NCI-H1048 (cell line): ENCODE data around the gene ATP5MK.
"Not testable (repeated sequence)": the region's sequence is repeated elsewhere in the genome, so short reads cannot be mapped to it uniquely, and the experiment has no call there.

Experiments used
- DNase-seq: peaks from one replicate; lab custom pipeline; 2025; lab: John Stamatoyannopoulos, UW

ATP5MK gene

DNA sequence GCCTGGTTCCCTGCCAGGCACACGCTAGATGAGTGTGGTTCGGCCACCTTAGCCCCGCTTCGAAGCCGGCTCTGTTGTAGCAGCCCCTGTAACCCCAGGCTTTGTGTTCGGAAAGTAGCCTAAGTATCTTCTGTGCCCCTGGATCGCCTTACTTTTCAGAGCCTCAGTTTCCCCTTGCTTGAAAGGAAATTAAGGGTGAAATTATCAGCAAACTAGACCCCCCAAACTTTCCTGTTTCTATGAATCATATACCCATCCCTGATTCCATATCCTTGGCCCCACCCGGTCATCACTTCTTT, 463 bp upstream of the ATP5MK start:
- DNase-seq: no peak

DNA sequence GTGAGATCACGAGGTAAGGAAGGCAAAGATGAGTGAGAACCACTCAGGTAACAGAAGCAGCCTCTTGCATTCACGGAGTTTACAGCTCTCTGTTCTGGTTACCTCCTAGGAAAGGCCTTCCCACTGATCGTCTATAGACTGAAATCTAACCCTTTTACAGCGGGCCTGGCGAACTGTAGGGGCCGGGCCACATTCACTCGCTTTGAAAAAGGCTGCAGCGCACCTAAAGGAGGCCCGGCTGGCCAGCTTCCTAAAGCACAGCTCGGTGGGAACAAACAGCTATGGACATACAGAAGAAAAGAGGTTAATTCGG, 565 bp downstream of the ATP5MK start:
- DNase-seq: no peak

DNA sequence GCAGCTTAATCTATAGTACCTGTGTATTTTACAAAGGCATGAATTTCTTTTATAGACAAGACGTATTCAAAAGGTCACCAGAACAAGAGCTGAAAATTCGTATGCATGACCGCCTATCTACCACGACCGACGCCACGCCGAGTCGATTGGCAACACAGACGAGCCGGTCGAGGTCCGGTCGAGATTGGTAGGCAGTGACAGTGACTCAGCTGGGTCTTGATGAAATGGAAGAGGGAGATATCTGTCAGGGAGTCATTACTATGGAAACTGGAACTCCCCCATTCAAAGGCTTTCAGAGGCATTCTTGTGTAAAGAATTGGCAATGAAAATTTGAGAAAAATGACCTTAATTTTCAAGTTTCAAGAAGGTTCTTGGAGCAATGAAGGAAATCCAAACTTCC, 2.1 kb downstream of the ATP5MK start:
- DNase-seq: no peak

DNA sequence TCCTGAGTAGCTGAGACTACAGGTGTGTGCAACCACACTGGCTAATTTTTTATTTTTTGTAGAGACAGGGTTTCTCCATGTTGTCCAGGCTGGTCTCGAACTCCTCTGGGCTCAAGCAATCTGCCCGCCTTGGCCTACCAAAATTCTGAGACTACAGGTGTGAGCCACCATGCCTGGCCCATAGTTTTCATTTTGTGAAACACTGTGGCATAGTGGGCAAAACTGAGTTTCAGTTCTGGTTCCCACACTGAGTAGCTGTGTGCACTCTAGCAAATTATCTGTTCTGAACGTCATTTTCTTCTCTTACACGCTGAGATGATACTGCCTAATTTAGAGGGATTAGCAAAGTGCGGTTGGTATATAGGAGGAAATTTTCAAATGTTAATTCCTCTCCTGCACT, 13.5 kb downstream of the ATP5MK start:
- DNase-seq: no peak

DNA sequence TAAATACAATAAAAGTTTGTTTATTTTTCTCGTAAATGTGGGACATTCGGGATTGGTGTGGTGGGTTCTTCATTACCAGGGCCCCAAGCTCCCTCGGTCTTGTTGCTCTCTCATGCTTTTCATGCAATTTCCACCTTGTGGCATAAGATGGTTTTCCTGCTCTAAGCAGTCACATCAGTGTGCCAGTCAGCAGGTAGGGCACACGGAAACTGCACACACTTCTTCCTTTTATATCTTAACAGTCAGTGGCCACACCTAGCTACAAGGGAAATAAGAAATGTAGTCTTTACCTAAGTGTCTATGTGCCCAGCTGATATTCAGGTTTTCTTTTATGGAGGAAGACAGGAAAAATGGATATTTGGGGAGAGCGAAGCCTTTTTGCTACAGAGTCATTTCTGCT, 22.0 kb downstream of the ATP5MK start:
- DNase-seq: no peak

DNA sequence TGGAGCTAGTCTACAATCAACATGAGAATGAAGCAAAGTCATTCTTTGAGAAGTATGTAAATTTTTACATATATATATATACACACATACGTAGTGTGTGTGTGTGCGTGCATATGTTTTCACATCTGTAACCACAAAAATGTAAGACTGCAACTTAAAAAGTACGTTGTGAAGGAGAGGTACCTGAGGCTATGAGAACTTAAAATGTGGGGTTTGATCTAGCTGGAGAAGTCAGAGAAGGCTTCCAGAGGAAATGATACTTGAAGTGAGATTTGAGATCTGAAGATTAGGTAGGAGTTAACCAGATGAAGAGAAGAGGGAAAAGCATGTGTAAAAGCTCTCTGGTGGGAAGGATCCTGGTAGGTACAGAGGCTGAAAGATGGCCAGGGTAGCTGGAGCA, 22.7 kb downstream of the ATP5MK start:
- no peak for DNase-seq

DNA sequence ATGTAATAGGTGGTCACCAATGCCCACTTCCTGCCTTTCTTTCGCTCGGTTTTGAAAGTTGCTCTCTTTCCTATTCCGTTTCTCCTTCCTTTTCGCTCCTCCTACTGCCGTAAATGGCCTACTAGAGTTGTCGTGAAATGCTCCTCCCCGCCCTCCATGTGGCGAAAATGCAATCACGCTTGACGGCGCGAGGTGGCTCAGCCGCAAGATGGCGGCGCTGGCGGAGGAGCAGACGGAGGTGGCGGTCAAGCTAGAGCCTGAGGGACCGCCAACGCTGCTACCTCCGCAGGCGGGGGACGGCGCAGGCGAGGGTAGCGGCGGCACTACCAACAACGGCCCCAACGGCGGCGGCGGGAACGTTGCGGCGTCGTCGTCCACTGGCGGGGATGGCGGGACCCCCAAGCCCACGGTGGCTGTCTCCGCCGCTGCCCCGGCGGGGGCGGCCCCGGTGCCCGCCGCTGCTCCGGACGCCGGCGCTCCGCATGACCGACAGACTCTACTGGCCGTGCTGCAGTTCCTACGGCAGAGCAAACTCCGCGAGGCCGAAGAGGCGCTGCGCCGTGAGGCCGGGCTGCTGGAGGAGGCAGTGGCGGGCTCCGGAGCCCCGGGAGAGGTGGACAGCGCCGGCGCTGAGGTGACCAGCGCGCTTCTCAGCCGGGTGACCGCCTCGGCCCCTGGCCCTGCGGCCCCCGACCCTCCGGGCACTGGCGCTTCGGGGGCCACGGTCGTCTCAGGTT, 28.3 kb downstream of the ATP5MK start, which contains the start of gene TAF5:
TSS of gene TAF5 (plus strand) at position 195 of the 737 bp plus-strand sequence. CDS start at position 209, 14 bp downstream.
- peak; percentile 64 for DNase-seq

DNA sequence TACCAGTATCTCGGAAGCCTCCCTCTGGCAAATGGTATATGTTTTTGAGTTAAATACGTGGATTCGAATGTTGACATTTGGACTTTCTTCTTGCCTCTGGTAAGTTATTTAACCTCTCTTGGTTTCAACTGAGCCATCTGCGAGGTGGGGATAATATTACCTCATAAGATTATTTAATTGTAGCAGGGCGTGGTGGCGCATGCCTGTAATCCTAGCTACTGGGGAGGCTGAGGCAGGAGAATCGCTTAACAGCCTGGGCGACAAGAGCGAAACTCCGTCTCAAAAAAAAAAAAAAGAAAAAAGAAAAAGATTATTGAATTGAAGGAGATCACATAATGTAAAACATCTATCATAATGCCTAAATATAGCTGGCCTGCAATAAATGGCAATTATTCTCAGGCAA, 28.9 kb downstream of the ATP5MK start:
- DNase-seq: no peak

DNA sequence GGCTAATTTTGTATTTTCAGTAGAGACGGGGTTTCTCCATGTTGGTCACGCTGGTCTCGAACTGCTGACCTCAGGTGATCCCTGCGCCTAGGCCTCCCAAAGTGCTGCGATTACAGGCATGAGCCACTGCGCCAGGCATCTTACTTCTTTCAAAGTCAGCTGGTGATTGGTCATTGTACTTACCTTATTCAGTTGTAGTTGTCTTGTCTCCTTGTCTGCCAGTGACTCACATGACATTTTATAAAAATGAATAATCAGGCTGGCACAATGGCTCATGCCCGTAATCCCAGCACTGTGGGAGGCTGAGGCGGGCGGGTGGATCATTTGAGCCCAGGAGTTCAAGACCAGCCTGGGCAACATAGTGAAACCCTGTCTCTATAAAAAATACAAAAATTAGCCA, 35.5 kb downstream of the ATP5MK start:
- not testable (repeated sequence) for DNase-seq

DNA sequence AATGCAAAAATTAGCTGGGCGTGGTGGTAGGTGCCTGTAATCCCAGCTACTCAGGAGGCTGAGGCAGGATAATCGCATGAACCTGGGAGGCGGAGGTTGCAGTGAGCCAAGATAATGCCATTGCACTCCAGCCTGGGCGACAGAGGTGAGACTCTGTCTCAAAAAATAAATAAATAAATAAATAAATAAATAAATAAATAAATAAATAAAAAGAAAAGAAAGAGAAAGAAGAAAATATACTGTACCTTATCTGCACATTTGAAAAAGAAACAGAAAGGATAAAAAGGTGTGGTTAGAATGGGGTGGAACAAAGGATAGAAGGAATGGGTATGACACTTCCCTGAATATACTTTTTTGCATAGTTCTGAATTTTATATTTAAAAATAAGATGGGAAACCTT, 36.8 kb downstream of the ATP5MK start:
- not testable (repeated sequence) for DNase-seq

DNA sequence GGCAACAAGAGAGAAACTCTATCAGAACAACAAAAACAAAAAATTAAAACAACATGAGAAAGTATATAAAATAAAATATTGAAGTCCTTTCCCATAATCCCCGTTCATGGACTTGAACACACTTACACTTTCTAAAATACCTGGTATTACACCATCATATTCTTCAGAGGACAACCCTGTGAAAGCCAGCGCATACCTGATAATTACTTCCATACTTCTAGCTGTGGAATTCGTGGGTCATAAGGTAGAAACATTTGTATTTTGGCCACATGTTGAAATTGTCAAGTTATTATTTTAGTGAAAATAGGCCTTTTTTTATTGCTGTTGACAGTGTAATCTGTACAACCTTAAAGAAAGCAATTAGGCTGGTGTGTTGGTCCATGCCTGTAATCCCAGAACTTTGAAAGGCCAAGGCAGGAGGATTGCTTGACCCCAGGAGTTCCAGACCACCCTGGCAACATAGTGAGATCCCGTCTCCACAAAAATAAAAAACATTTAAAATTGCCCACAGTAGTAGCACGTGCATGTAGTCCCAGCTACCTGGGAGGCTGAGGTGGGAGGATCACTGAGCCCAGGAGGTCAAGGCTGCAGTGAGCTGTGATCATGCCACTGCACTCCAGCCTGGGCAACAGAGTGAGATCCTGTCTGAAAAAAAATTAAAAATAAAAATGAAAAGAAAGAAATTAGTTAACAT, 40.2 kb downstream of the ATP5MK start:
- DNase-seq: no peak

DNA sequence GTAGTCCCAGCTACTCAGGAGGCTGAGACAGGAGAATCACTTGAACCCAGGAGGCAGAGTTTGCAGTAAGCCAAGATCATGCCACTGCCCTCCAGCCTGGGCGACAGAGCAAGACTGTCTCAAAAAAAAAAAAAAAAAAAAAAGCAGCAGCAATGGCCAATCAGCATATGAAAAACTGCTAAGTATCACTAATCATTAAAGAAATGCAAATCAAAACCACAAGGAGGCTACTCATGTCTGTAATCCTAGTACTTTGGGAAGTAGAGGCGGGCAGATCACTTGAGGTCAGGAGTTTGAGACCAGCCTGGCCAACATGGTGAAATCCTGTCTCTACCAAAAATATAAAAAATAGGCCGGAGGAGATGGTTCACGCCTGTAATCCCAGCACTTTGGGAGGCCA, 41.7 kb downstream of the ATP5MK start:
- not testable (repeated sequence) for DNase-seq

DNA sequence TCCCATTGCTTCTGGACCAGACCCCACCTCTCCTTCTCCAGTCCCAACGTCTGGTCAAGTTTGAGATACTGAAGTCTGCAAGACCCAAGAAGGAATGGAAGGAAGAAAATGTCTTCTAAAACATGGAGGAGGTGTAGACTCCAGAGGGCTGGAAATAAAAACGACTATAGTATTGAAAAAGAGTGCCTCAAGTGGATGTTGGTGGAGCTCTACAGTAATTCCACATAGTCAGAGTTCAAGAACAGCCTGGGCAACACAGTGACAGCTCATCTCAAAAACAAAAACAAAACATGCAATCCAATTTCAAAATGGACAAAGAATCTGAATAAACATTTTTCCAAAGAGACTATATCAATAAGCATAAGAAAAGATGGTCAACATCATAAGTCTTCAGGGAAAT, 43.0 kb downstream of the ATP5MK start:
- DNase-seq: no peak

DNA sequence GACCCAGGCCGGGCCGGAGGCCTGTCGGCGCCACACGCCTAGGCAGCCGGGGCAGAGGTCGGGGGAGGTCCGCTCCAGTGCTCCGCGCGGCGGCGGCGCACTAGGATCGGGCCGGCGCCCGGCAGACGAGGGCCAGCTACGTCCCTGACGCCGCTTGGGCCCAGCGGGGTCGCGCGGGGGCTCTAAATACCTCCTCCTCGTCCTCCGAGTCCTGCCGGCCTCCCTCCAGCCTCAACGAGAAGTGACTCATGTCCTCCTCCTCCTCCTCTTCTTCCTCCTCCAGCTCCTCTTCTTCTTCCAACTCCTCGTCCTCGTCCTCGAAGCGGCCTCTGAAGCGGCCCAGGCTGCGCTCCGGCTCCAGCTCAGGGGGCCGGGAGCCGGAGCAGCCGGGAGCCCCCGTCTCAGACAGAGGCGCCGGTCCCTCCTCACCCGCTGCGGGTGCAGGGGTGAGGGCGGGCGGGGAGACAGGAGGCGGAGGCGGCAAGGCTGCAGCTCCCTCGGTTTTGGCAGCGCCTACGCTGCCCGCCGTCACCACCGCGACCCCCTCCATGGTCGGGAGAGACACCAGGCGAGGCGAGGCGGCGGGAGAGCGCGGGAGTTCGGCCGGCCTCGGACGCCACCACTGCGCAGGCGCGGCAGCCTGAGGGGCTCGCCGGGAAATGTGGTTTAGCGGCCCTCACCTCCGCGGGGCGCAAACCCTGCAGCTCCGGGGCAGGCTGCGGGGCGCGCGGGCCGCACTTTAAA, 45.6 kb downstream of the ATP5MK start, which contains the start of gene PCGF6:
TSS of gene PCGF6 (minus strand) at position 624 of the 744 bp plus-strand sequence. CDS start at position 550, 74 bp downstream.
- peak; percentile 46 for DNase-seq

DNA sequence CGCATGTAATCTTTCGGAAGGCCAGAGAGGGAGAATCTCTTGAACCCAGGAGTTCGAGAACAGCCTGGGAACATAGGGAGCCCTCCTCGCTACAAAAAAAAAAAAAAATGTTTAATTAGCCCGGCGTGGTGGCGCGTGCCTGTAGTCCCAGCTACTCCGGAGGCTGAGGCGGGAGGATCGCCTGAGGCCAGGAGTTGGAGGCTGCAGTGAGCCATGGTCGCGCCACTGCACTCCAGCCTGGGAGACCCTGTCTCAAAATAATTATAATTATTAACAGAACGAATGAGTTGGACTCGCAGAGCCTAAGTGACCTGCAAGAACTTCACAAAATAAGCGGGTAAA, 46.1 kb downstream of the ATP5MK start:
- DNase-seq: no peak
